ENCODE data around the gene SPEM1. TPM values are rescaled to one million over a fixed set of nuclear protein-coding genes. Genes with fewer than 3 reads are reported as not detected.

Gene SPEM1
- total and polyA plus RNA-seq, 2 of the 13 experiments (the other 11 are each of a cell fraction or from before 2014, with no cell fraction given), result not detected

DNA sequence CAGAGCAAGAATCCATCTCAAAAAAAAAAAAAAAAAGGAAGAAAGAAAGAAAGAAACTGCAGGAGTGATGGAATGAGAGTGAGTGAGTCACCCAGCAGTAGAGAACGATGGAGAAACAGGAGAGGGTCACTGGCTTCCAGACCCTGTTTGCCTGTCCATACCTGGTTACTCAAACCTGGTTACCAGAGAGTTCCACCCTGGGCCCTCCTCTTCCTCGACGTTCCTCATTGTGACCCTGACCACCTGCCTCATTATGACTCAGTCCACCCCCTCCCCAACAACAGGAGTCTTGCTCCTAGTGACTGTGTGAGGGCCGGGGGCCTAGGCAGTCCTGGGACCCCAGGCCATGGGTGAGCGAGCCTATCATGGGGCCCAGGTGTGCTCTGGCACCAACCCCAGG is 8.4 kb downstream of the SPEM1 start, which contains the start of gene SPEM3:
Gene SPEM3, plus strand, starts transcription at position 301 of the 400 bp plus-strand sequence. Its CDS starts 46 bp downstream, at position 347.
- no peak within 1 kb of the TSS for H3K4me2 ChIP-seq (ENCODE audit: low read depth, low read length)
- H3K79me2 ChIP-seq (ENCODE audit: insufficient read depth, low read length), result no peaks in the 10 kb centered on the region
- ChIA-PET POLR2A (no interaction called here), CTCF (ENCODE audit: low intra/inter-chr PET ratio, low total read pairs) (no interaction called here)
- no peaks in the 10 kb centered on the region for H4K20me1 ChIP-seq (ENCODE audit: insufficient read depth, low read length)
- peaks cover 8% of the 10 kb centered on the region for H3K4me1 ChIP-seq (ENCODE audit: insufficient read depth, low read length)
- DNase-seq (ENCODE audit: low spot score) (no peak), FAIRE-seq (no peak), ATAC-seq (no peak)
- TF ChIP-seq ZFY (CRISPR knock-in tag; IDR thresholded peaks at IDR 0.05) (no peak), FOXP1 (IDR thresholded peaks at IDR 0.05) (no peak), FOXP1 (CRISPR knock-in tag; IDR thresholded peaks at IDR 0.05) (no peak), ZNF569 (CRISPR knock-in tag; IDR thresholded peaks at IDR 0.05; ENCODE audit: borderline replicate concordance) (no peak), MTERF4 (CRISPR knock-in tag; IDR thresholded peaks at IDR 0.05) (no peak), ZNF724P (CRISPR knock-in tag; IDR thresholded peaks at IDR 0.05; ENCODE audit: borderline replicate concordance) (no peak), SOX6 (IDR thresholded peaks at IDR 0.05) (no peak), SOX6 (CRISPR knock-in tag; IDR thresholded peaks at IDR 0.05) (no peak), MYC (CRISPR knock-in tag; IDR thresholded peaks at IDR 0.05; ENCODE audit: borderline replicate concordance) (no peak), PCBP2 (optimal IDR thresholded peaks at IDR 0.05; ENCODE audit: low read depth, low read length, poor library complexity, severe bottlenecking) (no peak), MIER2 (CRISPR knock-in tag; IDR thresholded peaks at IDR 0.05) (no peak), ZNF558 (CRISPR knock-in tag; IDR thresholded peaks at IDR 0.05; ENCODE audit: borderline replicate concordance) (no peak), FOXA3 (CRISPR knock-in tag; IDR thresholded peaks at IDR 0.05) (no peak), HNRNPLL (IDR thresholded peaks at IDR 0.05; ENCODE audit: low read depth, low read length, poor library complexity, severe bottlenecking) (no peak), ZNF124 (CRISPR knock-in tag; IDR thresholded peaks at IDR 0.05) (no peak), POLR2AphosphoS2 (IDR thresholded peaks at IDR 0.05; ENCODE audit: low read depth, low read length) (no peak), ZIK1 (CRISPR knock-in tag; IDR thresholded peaks at IDR 0.05; ENCODE audit: borderline replicate concordance, low read depth) (no peak), ZNF260 (CRISPR knock-in tag; IDR thresholded peaks at IDR 0.05; ENCODE audit: borderline replicate concordance, low read depth) (no peak), ZFP1 (CRISPR knock-in tag; IDR thresholded peaks at IDR 0.05) (no peak), NR2F6 (IDR thresholded peaks at IDR 0.05) (no peak), NR2F6 (CRISPR knock-in tag; IDR thresholded peaks at IDR 0.05) (no peak), SMAD3 (CRISPR knock-in tag; IDR thresholded peaks at IDR 0.05) (no peak)
- TF ChIP-seq, protein P1, sequence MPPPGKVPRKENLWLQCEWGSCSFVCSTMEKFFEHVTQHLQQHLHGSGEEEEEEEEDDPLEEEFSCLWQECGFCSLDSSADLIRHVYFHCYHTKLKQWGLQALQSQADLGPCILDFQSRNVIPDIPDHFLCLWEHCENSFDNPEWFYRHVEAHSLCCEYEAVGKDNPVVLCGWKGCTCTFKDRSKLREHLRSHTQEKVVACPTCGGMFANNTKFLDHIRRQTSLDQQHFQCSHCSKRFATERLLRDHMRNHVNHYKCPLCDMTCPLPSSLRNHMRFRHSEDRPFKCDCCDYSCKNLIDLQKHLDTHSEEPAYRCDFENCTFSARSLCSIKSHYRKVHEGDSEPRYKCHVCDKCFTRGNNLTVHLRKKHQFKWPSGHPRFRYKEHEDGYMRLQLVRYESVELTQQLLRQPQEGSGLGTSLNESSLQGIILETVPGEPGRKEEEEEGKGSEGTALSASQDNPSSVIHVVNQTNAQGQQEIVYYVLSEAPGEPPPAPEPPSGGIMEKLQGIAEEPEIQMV (CRISPR knock-in tag; IDR thresholded peaks at IDR 0.05; ENCODE audit: low read depth), result no peak
- no peak within 1 kb of the TSS for H3K9ac ChIP-seq (ENCODE audit: insufficient read depth, low read depth, low read length)
- no peak within 1 kb of the TSS for H3K27ac ChIP-seq (ENCODE audit: extremely low read length, insufficient read depth, low read length)
- WGBS (ENCODE audit: low lambda C conversion rate), result 7% methylated on average over 4 of the region's 5 CpGs
- H3K36me3 ChIP-seq (replicated peaks in 1 of 2; ENCODE audit: control insufficient read depth in 1 of 2, insufficient read depth in 2 of 2, low read length in 2 of 2), result no peaks in the 10 kb centered on the region
- H2AFZ ChIP-seq (ENCODE audit: low read length), result no peak within 1 kb of the TSS
- BruUV-seq (replicated peaks), result no TSS peak
- intact Hi-C loops (cut with micrococcal nuclease; ENCODE audit: unreplicated experiment) (no loop called here), in situ Hi-C loops (cut with HindIII; ENCODE audit: extremely low pct_ligation_motif_present, low pct_unique_long_range_greater_than_20kb) (no loop called here)
- no peaks in the 10 kb centered on the region for H3K9me3 ChIP-seq (ENCODE audit: low read length)
- H3K4me3 ChIP-seq (replicated peaks in 1 of 3; ENCODE audit: insufficient read depth in 1 of 3, low read depth in 2 of 3, low read length in 3 of 3), result no peak within 1 kb of the TSS
- H3K27me3 ChIP-seq (ENCODE audit: control insufficient read depth in 1 of 2, insufficient read depth in 2 of 2, low read length in 2 of 2), result peaks cover 2 to 3% of the 10 kb centered on the region in 2 experiments; a peak in 3 of 5 replicates
